HUDEP-2 (cell line): ENCODE data around the gene CCND2.
"Not testable (repeated sequence)": the region's sequence is repeated elsewhere in the genome, so short reads cannot be mapped to it uniquely, and the experiment has no call there.

Experiments
- DNase-seq, 76 experiments: peaks; one replicate each; lab custom pipeline; 2025; ENCODE audit not compliant: unreplicated experiment in 76 of 76; lab: John Stamatoyannopoulos, UW

CCND2 gene

GRCh38 chr12:4273652-4274395 is at the start of gene CCND2:
CCND2 (plus strand) TSS chr12:4273762; CDS start chr12:4274041, 279 bp downstream.
- peak in 74 of 76 experiments; percentile 20 to 89 (median 77) for DNase-seq

DNA sequence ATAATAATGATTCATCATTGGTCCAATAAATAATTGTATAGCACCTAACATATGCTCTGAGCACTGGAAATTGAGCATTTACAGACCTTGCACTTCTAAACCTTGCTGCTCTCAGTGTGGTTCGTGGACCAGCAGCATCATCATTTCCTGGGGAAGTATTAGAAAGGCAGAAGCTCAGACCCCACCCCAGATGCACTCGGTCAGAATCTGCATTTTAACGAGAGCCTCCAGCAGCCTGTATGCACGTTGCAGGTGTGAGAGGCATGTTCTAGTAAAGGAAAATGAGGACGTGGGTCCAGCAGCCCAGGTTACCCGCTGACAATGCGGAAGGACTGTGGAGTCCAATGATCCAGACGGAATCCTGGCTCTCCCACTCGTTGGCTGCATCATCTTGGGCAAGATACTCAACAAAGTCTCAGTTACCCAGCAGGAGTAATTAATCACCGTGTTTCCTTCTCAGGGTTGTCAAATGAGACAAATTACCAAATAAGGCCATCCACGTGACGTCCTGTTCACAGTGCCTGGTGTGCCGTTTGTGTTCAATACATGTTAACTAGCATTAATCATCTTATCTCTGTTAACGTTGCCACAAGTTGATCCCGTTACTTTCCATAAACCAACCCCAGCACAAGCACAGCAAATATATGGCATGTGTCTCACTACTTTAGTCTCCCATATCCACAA is 49.2 kb upstream of the CCND2 start:
- no peak for DNase-seq

DNA sequence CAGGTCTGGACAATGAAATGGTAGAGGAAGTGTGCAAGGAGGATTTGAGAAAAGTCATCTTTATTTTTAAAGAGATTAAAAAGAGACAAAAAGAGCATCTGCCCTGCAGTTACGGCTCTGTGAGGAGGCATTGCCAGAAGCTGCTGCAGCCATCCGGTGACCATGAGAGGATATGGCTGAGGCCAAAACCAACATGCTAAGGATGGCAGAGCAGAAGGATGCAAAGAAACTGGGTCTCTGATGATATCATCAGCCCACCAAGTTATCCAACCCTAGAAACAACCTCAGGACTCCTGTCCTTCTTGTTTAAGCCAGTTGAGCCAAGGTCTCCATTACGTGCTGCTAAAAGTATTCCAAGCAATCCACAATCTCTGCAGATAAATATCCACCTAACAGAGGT is 48.0 kb upstream of the CCND2 start:
- no peak for DNase-seq

DNA sequence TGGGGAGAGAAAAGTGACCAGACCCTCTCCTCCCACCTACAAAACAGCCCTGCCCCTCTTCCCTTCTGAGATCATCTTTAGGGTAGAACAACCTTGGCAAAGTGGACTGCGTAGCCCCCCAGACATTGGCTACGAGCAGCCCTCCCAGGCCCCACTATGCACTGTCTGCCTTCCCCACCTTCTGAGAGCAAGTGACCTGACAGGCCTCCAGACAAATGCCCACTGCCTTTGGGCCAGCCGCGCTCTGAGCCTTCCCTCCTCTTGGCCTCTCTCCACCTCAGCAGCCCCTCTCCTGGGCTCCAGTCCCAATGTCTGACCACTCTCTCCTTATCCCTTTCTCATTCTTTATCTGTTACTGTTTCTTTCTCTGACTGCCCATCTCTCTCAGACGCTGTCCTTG is 46.5 kb upstream of the CCND2 start:
- no peak for DNase-seq

DNA sequence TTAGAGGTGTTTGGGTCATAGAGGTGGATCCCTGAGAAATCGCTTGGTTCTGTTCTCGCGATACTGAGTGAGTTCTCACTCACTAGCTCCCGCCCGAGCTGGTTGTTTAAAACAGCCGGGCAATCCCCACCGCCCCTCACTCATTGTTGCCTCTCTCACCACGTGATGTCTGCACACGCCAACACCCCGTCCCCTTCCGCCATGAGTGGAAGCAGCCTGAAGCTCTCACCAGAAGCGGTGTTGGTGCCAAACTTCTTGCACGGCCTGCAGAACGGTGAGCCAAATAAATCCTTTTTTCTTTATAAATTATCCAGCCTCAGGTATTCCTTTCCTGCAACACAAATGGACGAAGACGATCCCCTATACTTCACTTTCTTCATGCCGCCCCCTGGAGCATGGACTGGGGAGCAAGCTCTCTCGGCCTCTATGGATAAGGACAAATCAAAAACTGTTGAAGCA is 45.4 kb upstream of the CCND2 start:
- DNase-seq: no peak

- no peak for DNase-seq
Measured at GRCh38 chr12:4230526-4230925, 43.0 kb upstream of the CCND2 start.

DNA sequence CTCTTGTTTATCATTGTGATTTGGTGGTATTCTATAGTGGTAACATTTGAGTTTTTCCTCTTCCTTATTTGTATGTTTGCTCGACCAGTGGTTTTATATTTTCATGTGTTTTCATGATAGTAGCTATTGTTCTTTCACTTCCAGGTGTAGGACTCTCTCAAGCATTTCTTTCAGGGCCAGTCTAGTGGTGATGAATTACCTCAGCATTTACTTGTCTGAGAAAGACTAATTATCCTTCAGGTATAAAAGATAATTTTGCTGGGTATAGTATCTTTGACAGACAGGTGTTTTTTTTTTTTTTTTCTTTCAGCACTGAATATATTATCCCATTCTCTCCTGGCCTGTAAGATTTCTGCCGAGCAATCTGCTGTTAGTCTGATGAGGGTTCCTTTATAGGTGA is 35.0 kb upstream of the CCND2 start:
- no peak for DNase-seq

- DNase-seq: no peak
Measured at GRCh38 chr12:4239746-4240145, 33.8 kb upstream of the CCND2 start.

DNA sequence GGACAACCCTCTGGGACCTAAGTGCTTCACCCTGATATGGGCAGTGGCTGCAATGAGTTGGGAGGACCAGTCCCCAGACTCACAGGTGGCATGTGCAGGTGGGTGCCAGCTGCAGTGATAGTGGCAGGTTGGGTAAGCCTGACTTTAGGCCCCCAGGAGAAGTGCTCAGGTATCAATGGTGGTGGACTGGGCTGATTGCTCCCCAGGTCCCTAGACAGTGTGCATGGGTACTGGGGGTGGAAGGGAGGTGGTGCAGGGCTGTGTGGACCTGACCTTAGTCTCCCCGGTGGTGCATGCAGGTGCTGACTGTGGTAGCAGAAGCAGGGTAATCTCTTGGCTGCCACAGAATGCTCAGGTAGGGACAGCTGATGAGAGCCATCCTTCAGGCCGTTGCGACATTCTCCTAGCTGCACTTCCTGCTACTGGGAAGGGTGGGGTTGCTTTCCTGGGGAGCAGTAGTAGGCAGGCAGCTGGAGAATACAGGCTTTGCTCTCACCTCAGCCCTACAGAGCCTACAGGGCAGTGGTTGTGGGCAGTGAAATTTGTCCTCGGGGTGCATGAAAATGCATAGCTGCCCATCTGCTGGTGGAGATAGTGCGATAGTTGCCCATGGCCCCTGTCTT is 33.3 kb upstream of the CCND2 start:
- DNase-seq: no peak

DNA sequence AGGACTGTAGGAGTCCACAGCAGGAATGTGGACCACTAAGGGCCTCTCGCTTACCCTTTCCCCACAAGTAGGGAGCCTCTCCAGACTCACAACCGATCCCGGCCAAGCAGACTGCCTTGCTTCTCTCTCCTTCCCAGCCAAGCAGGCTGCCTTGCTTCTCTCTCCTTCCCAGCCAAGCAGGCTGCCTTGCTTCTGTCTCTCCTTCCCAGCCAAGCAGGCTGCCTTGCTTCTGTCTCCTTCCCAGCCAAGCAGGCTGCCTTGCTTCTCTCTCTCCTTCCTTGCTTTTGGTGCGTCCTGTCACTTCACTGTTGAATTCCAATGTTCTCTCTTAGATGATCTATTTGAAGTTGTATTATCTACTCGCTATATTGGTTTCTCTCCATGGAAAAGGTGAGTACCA is 32.6 kb upstream of the CCND2 start:
- no peak for DNase-seq

DNA sequence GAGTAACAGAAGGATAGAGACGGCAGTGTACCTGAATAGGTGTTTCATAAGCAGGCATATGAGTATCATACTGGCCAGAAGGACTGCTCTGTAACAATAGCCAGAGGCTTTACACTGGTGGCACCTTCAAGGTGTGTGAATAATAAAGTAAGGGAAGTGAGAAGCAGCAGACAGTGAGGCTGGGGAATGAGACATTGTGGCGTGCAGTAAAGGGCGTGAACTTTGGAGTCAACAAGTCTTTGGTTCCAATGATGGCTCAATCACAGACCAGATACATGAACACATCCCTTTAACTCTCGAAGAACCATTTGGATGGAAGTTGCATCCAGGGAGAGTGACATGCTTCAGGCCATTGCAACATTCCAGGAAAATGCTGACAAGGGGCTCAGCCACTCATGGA is 32.0 kb upstream of the CCND2 start:
- DNase-seq: no peak

GRCh38 chr12:4242595-4242994 is 31.0 kb upstream of the CCND2 start:
- no peak for DNase-seq

DNA sequence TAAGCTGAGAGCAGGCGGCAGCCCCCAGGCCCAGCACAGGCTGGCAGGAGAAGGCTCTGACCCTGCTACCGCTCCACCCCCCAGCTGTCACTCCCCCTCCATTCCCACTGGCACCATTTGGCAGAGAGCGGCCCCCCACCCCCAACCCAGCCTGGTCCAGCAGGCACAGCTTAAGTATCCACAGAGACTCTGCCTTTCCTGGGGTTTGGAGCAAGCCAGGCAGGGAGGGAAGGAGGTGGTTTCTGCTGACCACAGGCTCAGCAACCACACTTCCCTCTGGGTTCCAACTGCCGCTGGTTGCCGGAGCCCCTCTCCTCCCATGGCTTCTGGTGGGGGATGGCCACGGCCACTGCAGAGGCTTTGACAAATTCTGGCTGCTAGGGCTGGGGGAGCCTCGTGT is 30.5 kb upstream of the CCND2 start:
- no peak for DNase-seq

GRCh38 chr12:4243491-4244100 is 30.0 kb upstream of the CCND2 start:
- not testable (repeated sequence) for DNase-seq

GRCh38 chr12:4244868-4245267 is 28.7 kb upstream of the CCND2 start:
- DNase-seq: no peak

DNA sequence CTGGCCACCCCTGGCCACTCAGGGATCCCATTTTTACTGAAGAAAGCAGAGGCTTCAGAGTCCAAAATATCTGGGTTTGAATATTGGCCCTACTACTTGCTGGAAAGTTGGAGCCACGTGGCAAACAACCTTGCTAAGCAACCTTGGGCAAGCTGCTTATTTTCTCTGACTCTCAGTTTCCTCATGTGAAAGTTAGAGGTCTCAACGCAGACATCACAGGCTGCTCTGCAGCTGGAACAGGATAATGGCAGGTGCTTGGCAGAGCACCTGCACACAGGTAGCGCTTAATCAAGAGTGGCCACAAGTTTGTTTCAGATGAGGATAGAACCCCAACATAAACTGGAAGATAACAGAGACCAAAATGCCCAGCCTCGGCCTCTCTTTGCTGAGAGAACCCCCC is 28.1 kb upstream of the CCND2 start:
- no peak for DNase-seq

DNA sequence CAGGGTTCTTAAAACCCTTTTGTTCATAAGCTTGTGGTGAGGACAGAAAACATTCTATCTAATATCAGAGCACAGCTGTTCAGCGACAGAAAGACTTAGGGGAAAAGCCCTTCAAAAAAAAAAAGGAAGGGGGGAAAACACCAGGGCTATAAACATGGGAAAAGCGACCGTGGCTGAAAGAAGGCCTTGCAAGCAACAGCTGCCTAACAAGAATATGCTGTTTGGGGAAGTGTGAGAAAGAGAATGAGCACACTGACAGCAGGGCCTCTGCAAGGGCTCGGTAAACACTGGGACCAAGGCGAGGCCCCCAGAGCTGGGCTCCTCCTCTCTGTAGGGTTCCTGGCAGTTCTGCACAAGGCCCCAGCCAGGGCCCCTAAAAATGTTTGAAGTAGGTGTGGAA is 27.4 kb upstream of the CCND2 start:
- DNase-seq: no peak

DNA sequence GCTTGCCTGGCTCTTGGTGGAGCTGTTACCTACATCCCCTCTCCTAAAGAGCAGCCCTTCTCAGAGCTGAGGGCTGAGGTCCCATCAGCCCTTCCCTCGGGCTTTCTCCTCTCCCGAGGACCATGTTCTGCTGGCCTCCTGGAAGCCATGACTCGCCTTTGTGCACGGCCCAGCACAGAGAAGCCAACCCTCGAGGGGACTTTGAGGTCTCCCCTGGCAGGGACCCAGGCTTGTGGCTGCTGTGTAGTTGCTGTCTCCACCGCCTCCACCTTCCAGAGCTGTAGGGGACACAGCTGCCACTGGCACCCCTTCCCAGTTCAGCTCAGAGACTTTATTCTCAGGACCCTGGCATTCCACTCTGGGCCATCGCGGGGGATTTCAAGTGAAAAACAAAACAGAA is 22.9 kb upstream of the CCND2 start:
- no peak for DNase-seq

GRCh38 chr12:4251216-4251891 is 22.2 kb upstream of the CCND2 start:
- DNase-seq: no peak

DNA sequence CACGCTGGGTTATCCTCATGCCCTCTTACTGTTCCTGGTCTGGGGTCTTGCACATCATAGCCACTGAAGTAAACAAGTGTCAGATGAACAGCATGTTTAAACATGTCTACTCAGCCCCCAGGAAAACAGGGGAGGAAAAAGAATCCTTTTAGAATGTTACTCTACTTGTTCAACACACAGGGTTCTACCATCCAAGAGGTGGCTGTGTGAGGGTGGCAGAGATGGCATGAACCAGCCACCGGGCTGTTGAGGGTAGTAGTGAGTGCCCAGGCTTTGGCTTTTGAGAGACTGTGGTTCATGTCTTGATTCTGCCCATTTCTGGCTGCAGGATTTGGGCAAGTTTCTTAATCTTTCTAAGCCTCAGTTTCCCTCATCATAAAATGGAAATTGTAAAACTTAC is 21.6 kb upstream of the CCND2 start:
- no peak for DNase-seq

- DNase-seq: no peak
Measured at GRCh38 chr12:4252601-4253000, 21.0 kb upstream of the CCND2 start.
